Cardiac fibroblast (primary cell): Measurements from ENCODE around the gene ALDH1L1.

Source experiments
- DNase-seq, 2 donors: peaks; one replicate each; pipeline versions ENCODE4 v3.0.0 to v3.0.0-alpha.2; 2010; ENCODE audit warnings: low read depth in 2 of 2
- H3K4me3 ChIP-seq, 2 donors: replicated peaks in 1 of 2; 1 replicate in 1 of 2; 2 replicates in 1 of 2; pipeline ENCODE4 v1.5.1; 2011; ENCODE audit warnings: low read depth in 2 of 2, low read length in 2 of 2, mild to moderate bottlenecking in 2 of 2, moderate library complexity in 1 of 2
- CTCF ChIP-seq: IDR thresholded peaks from one replicate; pipeline ENCODE4 v1.5.1; 2011; ENCODE audit warnings: low read depth, mild to moderate bottlenecking, low read length, inconsistent platforms

ALDH1L1 gene

GRCh38 chr3:126180477-126181397 is at the start of gene ALDH1L1:
Gene ALDH1L1 (minus strand): TSS chr3:126180586. CDS start chr3:126160979, 19,607 bp downstream.
- TF ChIP-seq CTCF = no peak
- H3K4me3 ChIP-seq = peak within 1 kb of the TSS; percentile 42 to 70
- DNase-seq = peak; percentile 37 to 94

GRCh38 chr3:126226374-126226773 is 46.0 kb upstream of the ALDH1L1 start:
- H3K4me3 ChIP-seq = no peak overlapping the region
- no peak for DNase-seq
- no peak for TF ChIP-seq CTCF

GRCh38 chr3:126216416-126216815 is 36.0 kb upstream of the ALDH1L1 start:
- TF ChIP-seq CTCF = no peak
- peak; percentile 17 to 56 for DNase-seq
- no peak overlapping the region for H3K4me3 ChIP-seq

GRCh38 chr3:126213379-126214028 is 33.1 kb upstream of the ALDH1L1 start:
- TF ChIP-seq CTCF = no peak
- peak in 1 of 2 donors; percentile 11 for DNase-seq
- H3K4me3 ChIP-seq = peak overlapping the region; percentile 22 to 36

GRCh38 chr3:126212620-126213378 is 32.4 kb upstream of the ALDH1L1 start:
- peak; percentile 42 to 70 for DNase-seq
- peak; percentile 6 for TF ChIP-seq CTCF
- peak overlapping the region; percentile 22 to 36 for H3K4me3 ChIP-seq

GRCh38 chr3:126212250-126212619 is 31.8 kb upstream of the ALDH1L1 start:
- no peak overlapping the region for H3K4me3 ChIP-seq
- TF ChIP-seq CTCF = no peak
- no peak for DNase-seq
